Activated B cell treated with CpG ODN at 0.5 μM for 24 hours (primary cell): ENCODE data around the gene SLC13A5. TPM values are rescaled to one million over a fixed set of nuclear protein-coding genes. Genes with fewer than 3 reads are reported as not detected.

Experiments
- ATAC-seq: fragments of 200-7000 bp; cut with Tn5 transposase; one replicate; pipeline ENCODE4 v1.10.0; 2021; ENCODE audit warnings: low read depth, mild to moderate bottlenecking, moderate library complexity
- CTCF ChIA-PET: fragments of 350-600 bp; sonication (Branson Sonifier 250); formaldehyde crosslinking; loops from one replicate; lab custom pipeline; 2021; ENCODE audit warnings: antibody characterized with exemption; lab: Charles Lee
- POLR2A ChIA-PET: fragments of 350-600 bp; sonication (Branson Sonifier 250); formaldehyde crosslinking; loops from one replicate; lab custom pipeline; 2021; ENCODE audit warnings: antibody characterized with exemption; lab: Charles Lee
- DNase-seq: peaks from one replicate; pipeline ENCODE4 v3.0.0; 2022
- H3K27ac Mint-ChIP-seq: one replicate; pipeline ENCODE4 v1.8.0; 2020; ENCODE audit warnings: mixed read lengths
- H3K27me3 Mint-ChIP-seq: one replicate; pipeline ENCODE4 v1.8.0; 2021; ENCODE audit warnings: mixed read lengths
- H3K36me3 Mint-ChIP-seq: one replicate; pipeline ENCODE4 v1.8.0; 2021; ENCODE audit warnings: low read depth, mixed read lengths
- H3K4me1 Mint-ChIP-seq: one replicate; pipeline ENCODE4 v1.8.0; 2021; ENCODE audit warnings: mixed read lengths
- H3K4me3 Mint-ChIP-seq: one replicate; pipeline ENCODE4 v1.8.0; 2020; ENCODE audit warnings: mild to moderate bottlenecking, mixed read lengths
- H3K9me3 Mint-ChIP-seq: one replicate; pipeline ENCODE4 v1.8.0; 2020; ENCODE audit warnings: mixed read lengths
- intact Hi-C: fragments of 100-400 bp; cut with micrococcal nuclease; formaldehyde crosslinking; loops from one replicate; pipeline ENCODE4 v1.15.1; 2024
- total RNA-seq: library from RNA; stranded (reverse); gene quantifications from 2 replicates; pipeline ENCODE4 v1.2.3, GENCODE V29; 2022
- TF ChIP-seq, protein P1 (sequence below): fragments of 200-600 bp; IDR thresholded peaks from one replicate; pipeline ENCODE4 v1.8.0; 2022; ENCODE audit warnings: antibody characterized with exemption, mild to moderate bottlenecking

SLC13A5 gene
- total RNA-seq, 1 donor from 2014 or later: not detected

DNA sequence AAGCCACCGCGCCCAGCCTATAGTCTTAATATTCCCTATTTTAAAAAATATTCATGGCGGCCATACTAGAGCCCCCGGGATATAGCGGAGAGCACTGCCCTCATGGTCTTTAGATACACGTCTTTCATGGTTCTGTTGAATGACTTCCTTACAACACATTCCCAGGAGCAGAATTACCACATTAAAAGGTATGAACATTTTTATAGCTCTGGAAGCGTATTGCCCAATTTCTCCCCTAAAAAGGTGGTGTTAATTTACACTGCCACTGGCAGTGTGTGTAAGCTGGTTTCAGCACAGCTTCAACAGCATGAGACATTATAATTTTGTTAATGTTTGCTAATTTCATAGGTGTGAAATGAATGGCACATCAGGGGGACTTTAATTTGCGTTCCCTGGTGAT is 42.6 kb downstream of the SLC13A5 start:
- peaks cover 21% of the 10 kb centered on the region for H3K36me3 Mint-ChIP-seq
- ChIA-PET CTCF (interaction anchor here (1.1 to 1.7 kb wide), 2 partner anchors 9 to 172 kb away, joined by 3 to 5 read pairs; no protein-coding TSS in a partner anchor), POLR2A (no interaction called here)
- H3K4me3 Mint-ChIP-seq: no peak overlapping the region
- DNase-seq (no peak), ATAC-seq (no peak)
- H3K27ac Mint-ChIP-seq: no peak overlapping the region
- intact Hi-C loops: no loop called here
- H3K9me3 Mint-ChIP-seq: no peaks in the 10 kb centered on the region
- H3K27me3 Mint-ChIP-seq: no peaks in the 10 kb centered on the region
- H3K4me1 Mint-ChIP-seq: peaks cover 17% of the 10 kb centered on the region
- TF ChIP-seq, protein P1, sequence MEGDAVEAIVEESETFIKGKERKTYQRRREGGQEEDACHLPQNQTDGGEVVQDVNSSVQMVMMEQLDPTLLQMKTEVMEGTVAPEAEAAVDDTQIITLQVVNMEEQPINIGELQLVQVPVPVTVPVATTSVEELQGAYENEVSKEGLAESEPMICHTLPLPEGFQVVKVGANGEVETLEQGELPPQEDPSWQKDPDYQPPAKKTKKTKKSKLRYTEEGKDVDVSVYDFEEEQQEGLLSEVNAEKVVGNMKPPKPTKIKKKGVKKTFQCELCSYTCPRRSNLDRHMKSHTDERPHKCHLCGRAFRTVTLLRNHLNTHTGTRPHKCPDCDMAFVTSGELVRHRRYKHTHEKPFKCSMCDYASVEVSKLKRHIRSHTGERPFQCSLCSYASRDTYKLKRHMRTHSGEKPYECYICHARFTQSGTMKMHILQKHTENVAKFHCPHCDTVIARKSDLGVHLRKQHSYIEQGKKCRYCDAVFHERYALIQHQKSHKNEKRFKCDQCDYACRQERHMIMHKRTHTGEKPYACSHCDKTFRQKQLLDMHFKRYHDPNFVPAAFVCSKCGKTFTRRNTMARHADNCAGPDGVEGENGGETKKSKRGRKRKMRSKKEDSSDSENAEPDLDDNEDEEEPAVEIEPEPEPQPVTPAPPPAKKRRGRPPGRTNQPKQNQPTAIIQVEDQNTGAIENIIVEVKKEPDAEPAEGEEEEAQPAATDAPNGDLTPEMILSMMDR: no peak

DNA sequence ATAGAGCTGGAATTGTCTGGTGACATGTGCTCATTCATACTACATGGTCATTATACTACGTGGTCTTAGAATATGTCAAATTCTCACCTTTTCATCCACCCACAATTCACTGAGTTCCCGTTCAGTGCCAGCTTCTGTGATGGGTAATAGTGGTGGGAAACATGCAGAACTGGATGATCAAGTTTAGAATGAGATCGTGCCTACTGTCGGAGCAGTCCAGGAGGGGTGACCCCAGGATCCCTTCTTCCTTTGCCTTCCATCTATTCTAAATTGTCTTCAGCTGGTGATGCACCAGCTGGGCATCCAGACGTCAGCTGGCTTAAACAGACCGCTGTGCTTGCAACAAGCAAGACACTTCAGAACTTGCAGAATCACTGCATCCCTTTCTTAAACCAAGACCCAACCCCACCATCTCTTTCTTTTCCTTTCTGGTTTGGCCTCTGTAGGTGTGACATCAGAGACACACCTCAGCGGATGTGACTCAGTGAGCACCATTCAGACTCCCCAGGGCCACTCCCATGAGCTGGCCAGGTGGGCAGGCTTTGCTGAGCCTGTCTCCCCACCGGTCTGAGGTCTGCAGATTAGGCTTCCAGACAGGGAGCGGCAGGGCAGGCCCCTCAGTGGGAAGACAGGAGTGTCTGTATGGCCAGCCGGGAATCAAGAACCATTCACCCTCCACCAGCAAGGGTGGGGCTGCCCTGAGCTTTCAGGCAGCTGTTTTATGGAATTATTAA is 43.5 kb downstream of the SLC13A5 start:
- intact Hi-C loops: loop anchor here (5.0 kb wide), 2 partner anchors 243 to 333 kb away; no protein-coding TSS in a partner anchor
- Mint-ChIP-seq H3K27ac (no peak overlapping the region), H3K27me3 (no peaks in the 10 kb centered on the region), H3K36me3 (peaks cover 21% of the 10 kb centered on the region), H3K4me3 (no peak overlapping the region), H3K4me1 (peaks cover 17% of the 10 kb centered on the region), H3K9me3 (no peaks in the 10 kb centered on the region)
- TF ChIP-seq, protein P1: no peak
- CTCF ChIA-PET: no interaction called here
- DNase-seq (no peak), ATAC-seq (no peak)
- POLR2A ChIA-PET: no interaction called here

DNA sequence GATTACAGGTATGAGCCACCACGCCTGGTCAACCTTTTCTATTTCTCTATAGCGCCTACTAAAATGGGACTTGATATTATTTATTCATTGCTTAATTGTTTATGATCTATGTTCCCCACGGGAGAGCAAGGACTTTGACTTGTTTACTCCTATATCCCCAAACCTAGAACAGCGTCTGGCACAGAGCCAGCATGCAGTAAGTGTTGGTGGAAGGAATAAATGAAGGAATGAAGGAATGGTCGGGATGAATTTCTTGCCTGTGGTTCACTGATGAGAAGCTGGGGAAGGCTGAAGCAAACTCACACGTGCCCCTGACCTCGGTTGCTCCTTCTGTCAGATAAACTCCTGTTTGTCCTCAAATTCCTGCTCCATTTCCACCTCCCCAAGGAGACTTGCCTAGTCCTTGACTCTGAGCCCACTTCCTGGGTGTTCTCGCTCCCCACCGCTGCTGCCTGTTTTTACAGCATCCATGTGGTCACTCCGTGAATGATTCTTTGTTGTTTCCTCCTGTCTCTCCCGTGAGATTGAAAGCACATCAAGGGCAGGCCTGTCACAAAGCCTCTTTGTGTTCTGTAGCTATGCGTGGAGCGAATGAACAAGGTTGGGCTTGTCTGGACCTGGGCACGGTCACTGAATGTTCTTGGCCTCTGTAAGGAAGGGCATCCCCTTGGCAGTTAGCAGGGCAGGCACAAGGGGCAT is 44.3 kb downstream of the SLC13A5 start:
- Mint-ChIP-seq H3K36me3 (peaks cover 23% of the 10 kb centered on the region), H3K9me3 (no peaks in the 10 kb centered on the region), H3K27ac (no peak overlapping the region), H3K4me3 (no peak overlapping the region), H3K27me3 (no peaks in the 10 kb centered on the region), H3K4me1 (peaks cover 17% of the 10 kb centered on the region)
- TF ChIP-seq, protein P1: no peak
- ChIA-PET CTCF (no interaction called here), POLR2A (no interaction called here)
- intact Hi-C loops: loop anchor here (5.0 kb wide), 2 partner anchors 243 to 333 kb away; no protein-coding TSS in a partner anchor
- ATAC-seq: no peak
- no peak for DNase-seq

DNA sequence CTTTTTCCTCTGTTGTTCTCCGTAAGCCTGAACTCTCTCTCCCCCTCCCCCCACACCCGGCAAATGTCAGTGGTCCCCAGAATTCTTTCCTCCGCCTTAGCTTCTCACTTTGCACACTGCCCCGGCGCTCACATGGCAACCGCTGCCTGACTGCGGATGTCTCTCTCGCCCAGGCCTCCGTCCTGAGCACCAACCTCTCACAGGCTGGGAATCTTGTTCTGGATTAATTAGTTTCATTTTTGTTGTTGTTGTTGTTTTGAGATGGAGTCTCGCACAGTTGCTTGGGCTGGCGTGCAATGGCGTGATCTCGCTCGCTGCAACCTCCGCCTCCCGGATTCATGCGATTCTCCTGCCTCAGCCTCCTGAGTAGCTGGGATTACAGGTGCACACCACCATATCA is 45.0 kb downstream of the SLC13A5 start:
- H3K27ac Mint-ChIP-seq: no peak overlapping the region
- H3K27me3 Mint-ChIP-seq: no peaks in the 10 kb centered on the region
- POLR2A ChIA-PET: no interaction called here
- H3K36me3 Mint-ChIP-seq: peaks cover 23% of the 10 kb centered on the region
- TF ChIP-seq, protein P1: no peak
- ATAC-seq (no peak), DNase-seq (no peak)
- CTCF ChIA-PET: no interaction called here
- intact Hi-C loops: loop anchor here (5.0 kb wide), 2 partner anchors 244 to 334 kb away; no protein-coding TSS in a partner anchor
- H3K9me3 Mint-ChIP-seq: no peaks in the 10 kb centered on the region
- peaks cover 17% of the 10 kb centered on the region for H3K4me1 Mint-ChIP-seq
- H3K4me3 Mint-ChIP-seq: no peak overlapping the region

DNA sequence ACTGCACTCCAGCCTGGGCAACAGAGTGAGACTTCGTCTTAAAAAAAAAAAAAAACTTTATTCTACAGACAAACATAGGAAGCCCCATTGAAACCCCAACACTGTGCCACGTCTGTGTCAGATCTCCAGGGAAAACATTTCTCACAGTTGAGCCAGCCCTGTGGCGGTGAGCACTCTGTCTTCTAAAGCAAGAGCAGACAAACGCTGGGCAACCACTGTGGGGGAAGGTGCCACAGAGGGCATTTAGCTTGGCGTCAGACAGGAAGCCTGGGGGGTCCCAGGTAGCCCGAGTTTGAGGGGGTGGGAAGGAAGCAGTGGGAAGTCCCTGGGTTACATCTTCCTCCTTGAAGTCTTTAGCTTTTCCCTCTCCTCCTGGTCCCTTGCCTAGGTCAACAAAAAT is 45.7 kb downstream of the SLC13A5 start:
- ATAC-seq (no peak), DNase-seq (no peak)
- Mint-ChIP-seq H3K9me3 (no peaks in the 10 kb centered on the region), H3K27me3 (no peaks in the 10 kb centered on the region), H3K4me3 (no peak overlapping the region), H3K36me3 (peaks cover 23% of the 10 kb centered on the region), H3K27ac (no peak overlapping the region), H3K4me1 (peaks cover 21% of the 10 kb centered on the region)
- intact Hi-C loops: loop anchor here (2.0 to 5.0 kb wide), 3 partner anchors 45 to 335 kb away; partner anchors contain the start of gene SLC13A5
- ChIA-PET CTCF (interaction anchor here (2.4 kb wide), 1 partner anchor 176 kb away, joined by 19 read pairs; no protein-coding TSS in a partner anchor), POLR2A (no interaction called here)
- TF ChIP-seq, protein P1: no peak
